Spleen (tissue), 7 donors: Measurements from ENCODE around the gene MED13L.

ENCODE experiments used
- CTCF ChIP-seq, 11 experiments: fragments of 200-600 bp in 7 of 11; fragments of 450-650 bp in 4 of 11; sonication (generic) in 4 of 11; IDR thresholded peaks in 8 of 11; conservative IDR thresholded peaks in 3 of 11; 1 replicate in 7 of 11; 2 replicates in 4 of 11; pipeline versions ENCODE4 v1.4.0 to v1.8.0; 2016 to 2021; ENCODE audit warnings: antibody characterized with exemption in 11 of 11, inconsistent platforms in 4 of 11, mild to moderate bottlenecking in 1 of 11
- POLR2A ChIP-seq, 3 donors: fragments of 450-650 bp; IDR thresholded peaks; one replicate each; pipeline ENCODE4 v1.5.1; 2017; ENCODE audit warnings: antibody characterized with exemption in 3 of 3, mild to moderate bottlenecking in 1 of 3
- POLR2AphosphoS5 ChIP-seq, 3 donors: sonication (generic); formaldehyde crosslinking; IDR thresholded peaks; one replicate each; pipeline ENCODE4 v1.5.1; 2017; ENCODE audit warnings: antibody characterized with exemption in 3 of 3
- donor health status: DM: no; HTN: no; CAD: no; lungs with moderate emphysema.
- donor health status: DM: no; HTN: no; CAD: no.
- donor health status: DM: no; HTN: no; CAD: no.

- no peak for TF ChIP-seq POLR2A (IDR thresholded peaks at IDR 0.05)
- no peak for TF ChIP-seq CTCF (IDR thresholded peaks at IDR 0.05 in 8 of 11, conservative IDR thresholded peaks at IDR 0.05 in 3 of 11)
- TF ChIP-seq POLR2AphosphoS5 (IDR thresholded peaks at IDR 0.05): no peak
These were observed 258.1 kb downstream of the MED13L start for GRCh38 chr12:116019415-116019814.
